T-helper 1 cell treated with Interleukin-12 subunit alpha and Interleukin-12 subunit beta and Interleukin-4 antibody, amounts not matched to agents 30 μg/mL and 1 μg/mL, for 36 hours (primary cell): ENCODE data around the gene TGFB2.

Experiments used
- H3K27ac Mint-ChIP-seq: one replicate; pipeline ENCODE4 v1.8.0; 2021; ENCODE audit warnings: mild to moderate bottlenecking, mixed read lengths
- H3K27me3 Mint-ChIP-seq: one replicate; pipeline ENCODE4 v1.8.0; 2021; ENCODE audit warnings: low read depth, mixed read lengths
- H3K36me3 Mint-ChIP-seq: one replicate; pipeline ENCODE4 v1.8.0; 2021; ENCODE audit warnings: low read depth, mixed read lengths
- H3K4me1 Mint-ChIP-seq: one replicate; pipeline ENCODE4 v1.8.0; 2021; ENCODE audit warnings: low read depth, mixed read lengths
- H3K4me3 Mint-ChIP-seq: one replicate; pipeline ENCODE4 v1.8.0; 2021; ENCODE audit warnings: mild to moderate bottlenecking, moderate library complexity, mixed read lengths
- H3K9me3 Mint-ChIP-seq: one replicate; pipeline ENCODE4 v1.8.0; 2021; ENCODE audit warnings: mixed read lengths

TGFB2 gene

DNA sequence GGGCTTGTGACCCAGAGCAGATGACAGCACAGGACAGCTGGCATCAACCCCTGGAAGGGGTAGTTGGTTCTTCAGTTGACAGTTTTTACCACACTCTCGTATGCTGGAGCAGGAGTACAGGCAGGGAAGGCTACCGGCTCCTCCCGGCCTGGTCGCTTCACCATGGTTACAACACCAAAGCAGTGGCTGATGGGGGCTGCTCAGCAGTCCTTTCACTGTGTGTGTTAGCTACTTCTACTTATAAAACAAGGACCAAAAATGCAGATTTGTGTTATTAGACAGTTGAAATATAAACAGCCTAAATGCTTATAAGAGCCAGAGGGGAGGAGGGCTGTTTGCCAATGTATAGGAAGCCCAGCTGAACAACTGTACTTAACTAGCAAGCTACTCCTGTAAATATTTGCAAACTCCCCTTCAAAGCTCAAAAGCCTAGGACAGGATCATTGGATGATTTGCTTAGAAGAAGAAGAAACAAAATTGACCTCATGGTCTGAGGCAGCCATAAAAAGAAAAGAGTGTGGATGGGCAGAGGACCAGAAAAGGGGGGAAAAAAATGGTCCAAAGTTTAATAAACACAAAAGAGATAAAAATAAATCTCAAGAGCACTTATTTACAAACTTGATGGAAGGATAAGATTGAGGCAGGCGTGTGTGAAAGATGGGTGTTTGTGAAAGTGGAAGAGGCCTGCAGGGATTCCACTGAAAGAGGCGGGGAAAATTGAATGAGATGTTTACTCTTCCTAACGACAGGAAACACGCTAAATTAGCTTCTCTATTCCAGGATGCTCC, 57.1 kb downstream of the TGFB2 start:
- Mint-ChIP-seq H3K27me3 (no peaks in the 10 kb centered on the region), H3K4me3 (no peak overlapping the region), H3K27ac (no peak overlapping the region), H3K4me1 (no peaks in the 10 kb centered on the region), H3K36me3 (no peaks in the 10 kb centered on the region), H3K9me3 (no peaks in the 10 kb centered on the region)

DNA sequence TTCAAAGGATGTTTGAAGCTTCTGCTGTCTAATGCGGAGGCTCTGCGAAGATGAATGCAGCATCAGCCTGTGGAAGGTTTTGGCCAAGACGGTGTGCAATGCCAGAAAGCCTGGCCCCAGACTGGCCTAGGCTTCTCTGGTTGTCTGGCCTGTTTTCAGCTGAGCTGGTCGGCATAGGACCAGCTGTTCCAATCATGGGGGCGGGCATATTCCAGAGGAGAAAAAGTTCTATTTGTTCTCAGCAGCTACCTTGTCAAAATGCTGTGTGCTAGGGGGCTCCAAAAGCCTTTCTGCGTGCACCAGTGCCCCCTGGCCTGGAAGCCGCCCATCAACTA, 57.6 kb downstream of the TGFB2 start:
- no peaks in the 10 kb centered on the region for H3K9me3 Mint-ChIP-seq
- H3K36me3 Mint-ChIP-seq = no peaks in the 10 kb centered on the region
- H3K27me3 Mint-ChIP-seq = no peaks in the 10 kb centered on the region
- no peaks in the 10 kb centered on the region for H3K4me1 Mint-ChIP-seq
- H3K4me3 Mint-ChIP-seq = no peak overlapping the region
- no peak overlapping the region for H3K27ac Mint-ChIP-seq

DNA sequence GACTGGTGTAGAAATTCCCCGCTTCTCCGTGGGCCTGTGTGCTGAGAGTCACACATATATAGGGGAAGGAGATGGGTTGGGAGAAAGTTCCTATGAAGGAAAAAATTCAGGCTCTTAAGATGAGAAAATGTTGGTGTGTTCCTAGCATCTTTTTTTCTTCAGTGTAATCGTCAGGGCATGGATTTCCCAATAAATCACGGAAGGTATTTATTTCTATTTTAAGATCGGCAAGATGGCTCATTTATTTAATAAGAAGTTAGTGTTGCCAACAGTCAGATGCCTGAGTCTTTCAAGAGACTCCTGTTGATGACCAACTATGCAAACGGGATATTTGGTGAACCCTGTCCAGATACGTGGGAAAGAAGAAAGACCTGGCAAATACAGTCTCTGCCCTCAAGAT, 58.2 kb downstream of the TGFB2 start:
- H3K27me3 Mint-ChIP-seq = no peaks in the 10 kb centered on the region
- H3K4me3 Mint-ChIP-seq = no peak overlapping the region
- no peaks in the 10 kb centered on the region for H3K36me3 Mint-ChIP-seq
- H3K9me3 Mint-ChIP-seq = no peaks in the 10 kb centered on the region
- H3K27ac Mint-ChIP-seq = no peak overlapping the region
- no peaks in the 10 kb centered on the region for H3K4me1 Mint-ChIP-seq

GRCh38 chr1:218407630-218408029, 62.5 kb downstream of the TGFB2 start:
- Mint-ChIP-seq H3K4me3 (no peak overlapping the region), H3K27ac (no peak overlapping the region), H3K27me3 (no peaks in the 10 kb centered on the region), H3K9me3 (no peaks in the 10 kb centered on the region), H3K4me1 (no peaks in the 10 kb centered on the region), H3K36me3 (no peaks in the 10 kb centered on the region)

DNA sequence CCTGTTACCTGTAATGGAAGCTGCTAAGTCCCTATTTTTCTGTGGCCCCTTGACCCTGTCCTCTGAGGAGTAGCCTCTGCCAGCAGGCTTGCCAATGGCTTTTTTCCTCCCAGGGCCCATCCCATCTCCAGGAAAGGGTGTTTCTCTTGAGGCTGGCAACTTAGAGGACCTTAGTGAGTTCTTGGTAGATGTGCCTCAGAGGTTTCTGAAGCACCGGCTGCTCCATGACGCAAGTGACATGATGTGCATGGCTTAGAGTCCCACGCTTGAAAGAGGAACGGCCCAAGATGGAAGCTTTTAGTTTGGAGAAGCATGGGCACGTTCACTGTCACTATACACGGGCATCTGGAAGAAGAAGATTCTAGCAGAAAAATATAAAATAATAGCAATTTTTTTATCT, 63.0 kb downstream of the TGFB2 start:
- Mint-ChIP-seq H3K27ac (no peak overlapping the region), H3K9me3 (no peaks in the 10 kb centered on the region), H3K27me3 (no peaks in the 10 kb centered on the region), H3K4me1 (no peaks in the 10 kb centered on the region), H3K4me3 (no peak overlapping the region), H3K36me3 (no peaks in the 10 kb centered on the region)

DNA sequence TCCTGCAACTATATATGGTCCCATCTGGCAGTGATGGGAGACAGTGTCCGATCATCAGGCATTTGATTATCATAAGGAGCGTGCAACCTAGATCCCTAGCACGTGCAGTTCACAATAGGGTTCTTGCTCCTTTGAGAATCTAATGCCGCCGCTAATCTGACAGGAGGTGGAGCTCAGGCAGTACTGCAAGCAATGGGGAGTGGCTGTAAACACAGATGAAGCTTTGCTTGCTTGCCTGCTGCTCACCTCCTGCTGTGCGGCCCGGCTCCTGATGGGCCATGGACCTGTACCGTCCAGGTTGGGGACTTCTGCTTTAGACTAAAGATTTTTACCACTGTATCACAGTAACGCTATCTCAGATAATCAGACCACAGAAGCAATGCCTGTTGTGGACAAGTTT, 63.8 kb downstream of the TGFB2 start:
- Mint-ChIP-seq H3K36me3 (no peaks in the 10 kb centered on the region), H3K27me3 (no peaks in the 10 kb centered on the region), H3K9me3 (no peaks in the 10 kb centered on the region), H3K4me3 (no peak overlapping the region), H3K4me1 (no peaks in the 10 kb centered on the region), H3K27ac (no peak overlapping the region)

DNA sequence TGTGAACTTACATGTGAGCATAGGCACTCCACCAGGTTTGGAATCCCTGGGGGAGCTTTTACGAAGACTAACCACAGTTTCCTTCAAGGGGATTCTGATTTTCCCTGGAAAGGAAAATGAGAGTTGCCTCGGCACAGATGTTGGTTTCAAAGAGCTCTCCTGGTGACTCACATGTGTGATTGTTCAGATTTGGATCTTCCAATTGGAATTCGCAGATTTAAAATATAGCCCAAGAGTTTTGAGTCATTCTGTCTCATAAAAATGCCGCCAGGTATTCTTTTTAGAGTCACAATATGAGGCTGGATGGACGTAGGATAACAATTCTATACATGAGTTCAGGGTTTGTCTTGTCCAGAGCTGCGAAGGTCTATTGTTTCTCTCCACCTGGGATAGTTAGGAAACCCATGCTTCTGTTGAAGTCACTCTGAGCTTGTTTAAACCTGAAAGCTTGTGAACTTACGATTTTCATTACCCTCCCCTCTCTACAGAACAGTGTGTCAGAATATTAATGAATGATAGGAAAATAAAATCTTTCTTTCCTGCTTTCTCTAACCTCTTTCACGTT, 64.9 kb downstream of the TGFB2 start:
- no peak overlapping the region for H3K4me3 Mint-ChIP-seq

GRCh38 chr1:218411101-218411500, 66.0 kb downstream of the TGFB2 start:
- Mint-ChIP-seq H3K27me3 (no peaks in the 10 kb centered on the region), H3K36me3 (no peaks in the 10 kb centered on the region), H3K4me1 (no peaks in the 10 kb centered on the region), H3K4me3 (no peak overlapping the region), H3K27ac (no peak overlapping the region), H3K9me3 (no peaks in the 10 kb centered on the region)

More for the DNA sequence above, 64.9 kb downstream of the TGFB2 start:
- H3K4me1 Mint-ChIP-seq = no peaks in the 10 kb centered on the region
- H3K27ac Mint-ChIP-seq = no peak overlapping the region
- no peaks in the 10 kb centered on the region for H3K27me3 Mint-ChIP-seq
- no peaks in the 10 kb centered on the region for H3K36me3 Mint-ChIP-seq
- H3K9me3 Mint-ChIP-seq = no peaks in the 10 kb centered on the region

DNA sequence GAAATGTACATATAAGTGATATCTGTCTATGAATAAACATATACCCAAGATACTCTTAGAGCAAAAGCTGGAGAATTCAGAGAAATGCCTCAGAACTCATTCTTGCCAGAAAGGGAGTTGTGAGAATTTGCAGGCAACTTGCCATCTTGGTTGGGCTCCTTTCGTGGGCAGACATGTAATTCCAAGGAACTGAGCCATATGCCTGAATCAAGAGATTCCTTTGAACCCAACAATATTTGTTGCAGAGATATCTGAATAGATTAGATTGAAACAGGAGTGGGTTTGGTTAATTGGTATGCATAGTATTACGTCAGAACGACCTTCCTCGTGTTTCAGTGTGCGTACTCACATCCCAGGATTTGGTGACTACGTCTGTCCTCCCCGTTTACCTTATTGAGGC, 67.0 kb downstream of the TGFB2 start:
- Mint-ChIP-seq H3K4me1 (no peaks in the 10 kb centered on the region), H3K9me3 (no peaks in the 10 kb centered on the region), H3K27ac (no peak overlapping the region), H3K36me3 (no peaks in the 10 kb centered on the region), H3K4me3 (no peak overlapping the region), H3K27me3 (no peaks in the 10 kb centered on the region)

DNA sequence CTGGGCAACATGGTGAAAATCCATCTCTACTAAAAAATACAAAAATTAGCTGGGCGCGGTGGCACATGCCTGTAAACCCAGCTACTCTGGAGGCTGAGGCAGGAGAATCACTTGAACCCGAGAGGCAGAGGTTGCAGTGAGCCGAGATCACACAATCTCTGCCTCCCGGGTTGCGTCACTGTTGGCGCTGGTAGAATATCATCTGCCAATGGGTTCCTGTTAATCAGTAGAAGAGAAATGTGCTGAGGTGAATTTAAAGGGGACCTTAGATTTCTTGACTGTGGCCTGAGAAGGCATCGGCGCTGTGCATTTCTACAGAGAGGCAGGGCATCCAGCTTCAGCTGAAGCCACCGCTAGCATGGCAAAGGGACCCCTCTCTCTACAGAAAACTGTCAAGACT, 68.0 kb downstream of the TGFB2 start:
- no peak overlapping the region for H3K4me3 Mint-ChIP-seq
- H3K36me3 Mint-ChIP-seq = no peaks in the 10 kb centered on the region
- no peak overlapping the region for H3K27ac Mint-ChIP-seq
- no peaks in the 10 kb centered on the region for H3K9me3 Mint-ChIP-seq
- no peaks in the 10 kb centered on the region for H3K4me1 Mint-ChIP-seq
- H3K27me3 Mint-ChIP-seq = no peaks in the 10 kb centered on the region

DNA sequence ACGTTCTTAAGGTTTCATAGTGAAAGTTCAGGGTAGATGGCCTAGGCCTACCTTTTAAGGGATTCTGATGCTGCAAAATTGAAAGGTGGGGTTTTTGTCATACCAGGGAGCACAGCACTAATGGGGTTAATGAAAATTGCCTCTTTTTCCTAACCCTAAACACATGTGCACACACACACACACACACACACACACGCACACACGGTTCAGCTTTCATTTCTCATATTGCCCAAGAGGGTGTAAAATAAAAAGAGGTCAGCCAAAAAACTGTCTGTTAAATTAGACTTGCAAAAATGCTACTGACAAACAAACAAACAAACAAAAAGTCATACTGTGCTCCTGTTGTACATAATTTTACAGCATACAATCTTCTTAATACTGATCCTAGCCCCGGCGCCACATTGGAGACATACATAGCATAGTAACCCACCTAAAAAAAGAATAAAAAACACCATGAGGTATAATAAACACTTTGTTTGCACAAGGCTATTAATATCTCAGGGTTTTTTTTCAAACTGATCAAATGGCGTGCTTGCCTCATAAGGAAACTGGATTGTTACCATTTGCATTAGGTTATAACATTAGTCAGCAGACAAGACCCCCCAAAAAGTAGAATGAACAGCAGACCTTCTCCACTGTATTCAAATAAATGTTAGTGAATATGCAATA, 69.1 kb downstream of the TGFB2 start:
- Mint-ChIP-seq H3K36me3 (no peaks in the 10 kb centered on the region), H3K27me3 (no peaks in the 10 kb centered on the region), H3K4me1 (no peaks in the 10 kb centered on the region), H3K9me3 (no peaks in the 10 kb centered on the region), H3K27ac (no peak overlapping the region), H3K4me3 (no peak overlapping the region)

- Mint-ChIP-seq H3K4me3 (no peak overlapping the region), H3K9me3 (no peaks in the 10 kb centered on the region), H3K36me3 (no peaks in the 10 kb centered on the region), H3K27me3 (no peaks in the 10 kb centered on the region), H3K4me1 (no peaks in the 10 kb centered on the region), H3K27ac (no peak overlapping the region)
Observed at GRCh38 chr1:218415726-218416125, 70.6 kb downstream of the TGFB2 start.

DNA sequence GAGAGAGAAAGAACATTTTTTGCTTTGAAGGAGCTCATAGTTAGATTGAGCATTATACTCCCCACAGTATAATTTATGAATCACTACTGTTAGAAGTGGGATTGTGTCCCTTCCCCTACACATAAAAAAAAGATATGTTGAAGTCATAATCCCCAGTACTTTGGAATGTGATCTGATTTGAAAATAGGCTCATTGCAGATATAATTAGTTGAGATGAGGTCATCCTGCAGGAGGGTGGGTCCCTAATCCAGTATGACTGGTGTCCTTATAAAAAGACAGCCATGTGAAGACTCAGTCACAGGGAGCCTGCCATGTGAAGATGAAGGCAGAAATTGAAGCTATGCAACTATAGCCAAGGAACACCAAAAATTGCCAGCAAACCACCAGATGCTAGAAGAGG, 76.4 kb downstream of the TGFB2 start:
- Mint-ChIP-seq H3K27ac (no peak overlapping the region), H3K36me3 (no peaks in the 10 kb centered on the region), H3K27me3 (no peaks in the 10 kb centered on the region), H3K4me3 (no peak overlapping the region), H3K4me1 (no peaks in the 10 kb centered on the region), H3K9me3 (no peaks in the 10 kb centered on the region)

DNA sequence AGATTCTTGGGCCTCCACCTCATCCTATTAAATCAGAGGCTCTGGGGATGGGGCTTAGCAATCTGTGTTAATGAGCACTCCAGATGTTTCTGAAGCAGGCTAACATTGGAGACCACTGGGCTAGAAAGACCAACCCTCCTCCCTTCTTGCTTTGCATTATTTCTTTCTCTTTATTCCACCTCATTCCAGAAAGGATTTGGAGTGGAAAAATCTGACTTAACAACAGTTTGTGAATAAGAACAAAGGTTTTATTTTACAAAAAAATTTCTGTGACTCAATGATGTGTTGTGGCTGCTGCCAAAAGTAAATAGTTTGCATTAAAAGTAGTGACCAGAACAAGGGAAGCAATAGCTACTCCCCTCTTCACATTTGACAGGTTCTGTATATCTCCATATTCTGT, 79.4 kb downstream of the TGFB2 start:
- Mint-ChIP-seq H3K27ac (no peak overlapping the region), H3K4me3 (no peak overlapping the region), H3K9me3 (no peaks in the 10 kb centered on the region), H3K36me3 (no peaks in the 10 kb centered on the region), H3K4me1 (no peaks in the 10 kb centered on the region), H3K27me3 (no peaks in the 10 kb centered on the region)

DNA sequence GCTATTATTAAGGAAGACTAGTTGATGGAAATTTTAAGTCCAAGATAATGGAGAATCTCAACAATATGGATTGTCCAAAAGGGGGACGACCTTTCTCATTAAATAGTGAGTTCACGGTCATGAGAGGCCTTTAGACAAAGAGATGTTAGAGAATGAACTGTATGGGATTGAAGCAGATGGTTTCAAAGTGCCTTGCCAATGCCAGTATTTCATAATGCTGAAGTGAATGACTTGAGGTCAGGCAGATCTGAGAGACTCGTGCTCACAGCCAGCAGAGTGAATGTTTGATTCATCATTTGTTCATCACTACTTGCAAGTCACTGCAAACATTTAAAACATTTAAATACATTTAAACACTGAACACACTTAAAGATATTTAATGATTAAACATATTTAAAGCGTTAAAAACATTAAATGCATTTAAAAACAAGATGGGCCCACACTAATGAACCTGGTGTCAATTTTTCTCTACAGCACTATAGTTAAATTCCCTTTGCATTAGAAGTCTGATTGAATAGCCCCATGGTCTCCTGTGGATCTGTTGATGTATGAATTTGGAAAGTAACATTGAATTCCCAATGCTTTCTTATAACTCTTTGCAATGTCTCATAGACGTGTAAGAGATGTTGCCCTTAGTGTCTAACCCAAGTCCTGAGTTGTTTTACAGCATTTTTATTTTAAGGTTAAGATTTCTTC, 80.7 kb downstream of the TGFB2 start:
- Mint-ChIP-seq H3K36me3 (no peaks in the 10 kb centered on the region), H3K4me3 (no peak overlapping the region), H3K9me3 (no peaks in the 10 kb centered on the region), H3K4me1 (no peaks in the 10 kb centered on the region), H3K27me3 (no peaks in the 10 kb centered on the region), H3K27ac (no peak overlapping the region)
